Breast epithelium (tissue), 3 donors: Measurements from ENCODE around the gene PDE4D.

ENCODE experiments used
- CTCF ChIP-seq, 3 donors: fragments of 450-650 bp; IDR thresholded peaks; one replicate each; pipeline ENCODE4 v1.5.1; 2016 to 2017; ENCODE audit warnings: antibody characterized with exemption in 3 of 3, mild to moderate bottlenecking in 3 of 3, moderate library complexity in 3 of 3
- POLR2A ChIP-seq: fragments of 450-650 bp; IDR thresholded peaks from one replicate; pipeline ENCODE4 v1.6.1; 2016; ENCODE audit warnings: antibody characterized with exemption, mild to moderate bottlenecking, moderate library complexity

GRCh38 chr5:59003641-59004040 is 889.9 kb downstream of the PDE4D start:
- no peak for TF ChIP-seq POLR2A
- TF ChIP-seq CTCF (IDR thresholded peaks at IDR 0.05): no peak
